Keratinocyte (primary cell): ENCODE data around the gene TOM1. TPM values are rescaled to one million over a fixed set of nuclear protein-coding genes. Genes with fewer than 3 reads are reported as not detected.

Experiments used
- DNase-seq: peaks from one replicate; pipeline ENCODE4 v3.0.0-alpha.2; 2011; ENCODE audit warnings: low read depth, missing footprints, low spot score
- FAIRE-seq: peaks from 2 replicates; lab custom pipeline; 2011; peaks lifted over from hg19 to GRCh38; lab: Jason Lieb, UNC
- H2AFZ ChIP-seq: 2 replicates; pipeline ENCODE4 v1.6.0; 2012; ENCODE audit warnings: low read length, control low read depth, inconsistent platforms; ENCODE audit not compliant: control insufficient read depth
- H3K27ac ChIP-seq: 2 replicates; pipeline ENCODE4 v1.5.1; 2011; ENCODE audit warnings: low read length; ENCODE audit not compliant: control insufficient read depth, insufficient read depth
- H3K27me3 ChIP-seq: 3 replicates; pipeline ENCODE4 v1.6.0; 2011; ENCODE audit warnings: low read length; ENCODE audit not compliant: control insufficient read depth, insufficient read depth; ENCODE audit errors: extremely low read depth
- H3K36me3 ChIP-seq, 2 experiments: 2 replicates in 1 of 2; 3 replicates in 1 of 2; pipeline ENCODE4 v1.5.1; 2011; ENCODE audit warnings: low read length in 2 of 2, mild to moderate bottlenecking in 1 of 2; ENCODE audit not compliant: control insufficient read depth in 2 of 2, insufficient read depth in 2 of 2; ENCODE audit errors: extremely low read depth in 1 of 2
- H3K4me1 ChIP-seq: 3 replicates; pipeline ENCODE4 v1.5.1; 2011; ENCODE audit warnings: low read length; ENCODE audit not compliant: control insufficient read depth, insufficient read depth; ENCODE audit errors: extremely low read depth
- H3K4me2 ChIP-seq: 3 replicates; pipeline ENCODE4 v1.6.0; 2011; ENCODE audit warnings: low read depth, low read length; ENCODE audit not compliant: control insufficient read depth, insufficient read depth; ENCODE audit errors: extremely low read depth
- H3K4me3 ChIP-seq, 3 experiments: fragments of 200-600 bp in 1 of 3; sonication (generic) in 1 of 3; 2 replicates in 2 of 3; 3 replicates in 1 of 3; pipeline ENCODE4 v1.5.1; 2011 to 2016; ENCODE audit warnings: low read length in 3 of 3, mild to moderate bottlenecking in 3 of 3, control low read depth in 2 of 3, inconsistent platforms in 1 of 3, low read depth in 1 of 3, mixed read lengths in 1 of 3, mixed run types in 1 of 3, moderate library complexity in 1 of 3; ENCODE audit not compliant: control insufficient read depth in 2 of 3, insufficient read depth in 2 of 3; ENCODE audit errors: extremely low read depth in 1 of 3
- H3K79me2 ChIP-seq: 2 replicates; pipeline ENCODE4 v1.6.0; 2012; ENCODE audit warnings: low read length; ENCODE audit not compliant: control insufficient read depth, insufficient read depth
- H3K9ac ChIP-seq: 3 replicates; pipeline ENCODE4 v1.6.0; 2011; ENCODE audit warnings: low read length; ENCODE audit not compliant: control insufficient read depth, insufficient read depth; ENCODE audit errors: extremely low read depth
- H3K9me1 ChIP-seq: 3 replicates; pipeline ENCODE4 v1.6.0; 2011; ENCODE audit warnings: low read length; ENCODE audit not compliant: control insufficient read depth, insufficient read depth; ENCODE audit errors: extremely low read depth
- H3K9me3 ChIP-seq: 2 replicates; pipeline ENCODE4 v1.5.1; 2012; ENCODE audit warnings: low read depth, low read length; ENCODE audit not compliant: control insufficient read depth
- H4K20me1 ChIP-seq: 3 replicates; pipeline ENCODE4 v1.6.0; 2011; ENCODE audit warnings: low read length; ENCODE audit not compliant: control insufficient read depth, insufficient read depth; ENCODE audit errors: extremely low read depth
- EZH2 ChIP-seq: IDR thresholded peaks from one replicate; pipeline ENCODE4 v1.6.1; 2012; ENCODE audit warnings: inconsistent platforms, mild to moderate bottlenecking, low read length, moderate library complexity
- dilution Hi-C: fragments of 300-500 bp; cut with MboI; formaldehyde crosslinking; loops from one replicate; pipeline ENCODE4 v1.7.0; 2020; ENCODE audit warnings: low sequenced_read_pairs; ENCODE audit not compliant: extremely low pct_ligation_motif_present
- polyA plus RNA-seq, 5 experiments: library from polyadenylated mRNA; depleted of rRNA in 3 of 5; stranded (reverse) in 3 of 5; stranded (forward) in 1 of 5; unstranded in 1 of 5; fragments of >200 nt; gene quantifications; 1 replicate in 1 of 5; 2 replicates in 3 of 5; 3 replicates in 1 of 5; pipeline versions ENCODE4 v1.2.1 to v1.2.3, GENCODE V29; 2011 to 2012; ENCODE audit warnings: missing spikeins in 2 of 5, low read depth in 1 of 5, low replicate concordance in 1 of 5
- TF ChIP-seq, protein P1 (sequence below), 3 experiments: IDR thresholded peaks in 1 of 3; conservative IDR thresholded peaks in 1 of 3; optimal IDR thresholded peaks in 1 of 3; 2 replicates in 2 of 3; 3 replicates in 1 of 3; pipeline versions ENCODE3 to v1.5.1; 2011; ENCODE audit warnings: low read length in 3 of 3, mild to moderate bottlenecking in 3 of 3, moderate library complexity in 2 of 3, control low read depth in 1 of 3, inconsistent platforms in 1 of 3; ENCODE audit not compliant: insufficient read depth in 2 of 3; ENCODE audit errors: extremely low read depth in 1 of 3

TOM1 gene
- polyA plus RNA-seq, 1 donor (not counting 4 experiments of a cell fraction or from before 2014, with no cell fraction given): 17.4 TPM

DNA sequence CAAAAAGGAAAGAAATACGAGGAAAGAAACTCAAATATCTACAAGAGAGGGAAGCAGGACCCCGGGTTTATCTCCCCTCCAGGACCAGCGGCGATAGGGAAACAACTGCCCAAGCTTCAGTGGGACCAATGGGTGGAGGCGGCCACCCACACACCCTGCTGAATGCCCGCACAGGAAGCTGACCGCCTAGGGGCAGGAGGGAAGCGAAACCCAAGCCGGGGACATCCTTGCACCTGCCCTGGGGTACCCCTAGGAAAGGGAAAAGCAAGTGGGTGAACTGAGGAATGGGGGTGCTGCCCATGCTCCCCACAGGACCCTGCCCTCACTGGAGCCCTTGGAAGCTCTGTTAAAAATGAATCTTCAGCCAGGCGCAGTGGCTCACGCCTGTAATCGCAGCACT, 53.6 kb downstream of the TOM1 start:
- FAIRE-seq (no peak), DNase-seq (no peak)
- Histone ChIP-seq H3K27ac (no peak overlapping the region), H3K27me3 (no peaks in the 10 kb centered on the region), H2AFZ (no peak overlapping the region), H3K4me3 (no peak overlapping the region), H4K20me1 (no peaks in the 10 kb centered on the region), H3K79me2 (no peaks in the 10 kb centered on the region), H3K4me1 (peaks cover 19% of the 10 kb centered on the region), H3K4me2 (no peak overlapping the region), H3K36me3 (no peaks in the 10 kb centered on the region), H3K9me1 (no peaks in the 10 kb centered on the region), H3K9me3 (no peaks in the 10 kb centered on the region), H3K9ac (no peak overlapping the region)
- TF ChIP-seq EZH2: no peak
- TF ChIP-seq, protein P1, sequence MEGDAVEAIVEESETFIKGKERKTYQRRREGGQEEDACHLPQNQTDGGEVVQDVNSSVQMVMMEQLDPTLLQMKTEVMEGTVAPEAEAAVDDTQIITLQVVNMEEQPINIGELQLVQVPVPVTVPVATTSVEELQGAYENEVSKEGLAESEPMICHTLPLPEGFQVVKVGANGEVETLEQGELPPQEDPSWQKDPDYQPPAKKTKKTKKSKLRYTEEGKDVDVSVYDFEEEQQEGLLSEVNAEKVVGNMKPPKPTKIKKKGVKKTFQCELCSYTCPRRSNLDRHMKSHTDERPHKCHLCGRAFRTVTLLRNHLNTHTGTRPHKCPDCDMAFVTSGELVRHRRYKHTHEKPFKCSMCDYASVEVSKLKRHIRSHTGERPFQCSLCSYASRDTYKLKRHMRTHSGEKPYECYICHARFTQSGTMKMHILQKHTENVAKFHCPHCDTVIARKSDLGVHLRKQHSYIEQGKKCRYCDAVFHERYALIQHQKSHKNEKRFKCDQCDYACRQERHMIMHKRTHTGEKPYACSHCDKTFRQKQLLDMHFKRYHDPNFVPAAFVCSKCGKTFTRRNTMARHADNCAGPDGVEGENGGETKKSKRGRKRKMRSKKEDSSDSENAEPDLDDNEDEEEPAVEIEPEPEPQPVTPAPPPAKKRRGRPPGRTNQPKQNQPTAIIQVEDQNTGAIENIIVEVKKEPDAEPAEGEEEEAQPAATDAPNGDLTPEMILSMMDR (optimal IDR thresholded peaks at IDR 0.05 in 1 of 3, IDR thresholded peaks at IDR 0.05 in 1 of 3, conservative IDR thresholded peaks at IDR 0.05 in 1 of 3; ENCODE audit: extremely low read depth in 1 of 3, insufficient read depth in 2 of 3, low read length in 3 of 3): no peak
- dilution Hi-C loops: no loop called here

- Histone ChIP-seq H3K9me3 (no peaks in the 10 kb centered on the region), H3K36me3 (no peaks in the 10 kb centered on the region), H3K27me3 (no peaks in the 10 kb centered on the region), H3K4me2 (no peak overlapping the region), H3K79me2 (no peaks in the 10 kb centered on the region), H3K4me1 (peaks cover 19% of the 10 kb centered on the region), H4K20me1 (no peaks in the 10 kb centered on the region), H3K9me1 (no peaks in the 10 kb centered on the region), H2AFZ (no peak overlapping the region), H3K9ac (no peak overlapping the region), H3K27ac (no peak overlapping the region), H3K4me3 (no peak overlapping the region)
- DNase-seq: no peak
- dilution Hi-C loops: no loop called here
- no peak for FAIRE-seq
- TF ChIP-seq, protein P1 (optimal IDR thresholded peaks at IDR 0.05 in 1 of 3, IDR thresholded peaks at IDR 0.05 in 1 of 3, conservative IDR thresholded peaks at IDR 0.05 in 1 of 3; ENCODE audit: extremely low read depth in 1 of 3, insufficient read depth in 2 of 3, low read length in 3 of 3): no peak
- no peak for TF ChIP-seq EZH2
Measured at GRCh38 chr22:35354068-35354467, 54.4 kb downstream of the TOM1 start.
